HG03565 (cell line): Measurements from ENCODE around the gene STARD13.
"Not testable (repeated sequence)": the region's sequence is repeated elsewhere in the genome, so short reads cannot be mapped to it uniquely, and the experiment has no call there.

Source experiments
- ATAC-seq: cut with Tn5 transposase; IDR thresholded peaks from one replicate; pipeline ENCODE4 v1.9.1; 2021; ENCODE audit warnings: mild to moderate bottlenecking, moderate library complexity; ENCODE audit not compliant: unreplicated experiment

The STARD13 gene

GRCh38 chr13:33181264-33181663 is 104.3 kb downstream of the STARD13 start:
- ATAC-seq, result no peak

- ATAC-seq, result no peak
These were observed 105.3 kb downstream of the STARD13 start for GRCh38 chr13:33180122-33180804.

DNA sequence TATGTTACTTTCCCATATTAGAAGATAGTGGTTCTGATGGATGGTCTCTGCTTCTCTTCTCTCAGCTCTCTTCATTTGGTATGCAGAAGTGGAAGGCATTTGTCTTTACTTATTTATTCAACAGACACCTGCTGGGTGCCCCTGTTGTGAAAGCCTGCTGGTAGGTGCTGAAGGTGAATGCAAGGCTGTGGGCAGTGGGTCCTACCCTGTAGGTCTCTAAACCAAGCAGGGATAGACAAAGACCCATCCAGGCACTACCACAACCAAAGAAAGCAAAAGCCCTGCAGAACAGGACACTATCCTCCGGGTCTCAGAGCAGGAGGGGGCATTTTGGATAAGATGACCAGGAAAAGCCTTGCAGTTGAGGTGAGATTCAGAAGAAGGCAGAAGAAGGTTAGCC is 106.1 kb downstream of the STARD13 start:
- ATAC-seq, result no peak

DNA sequence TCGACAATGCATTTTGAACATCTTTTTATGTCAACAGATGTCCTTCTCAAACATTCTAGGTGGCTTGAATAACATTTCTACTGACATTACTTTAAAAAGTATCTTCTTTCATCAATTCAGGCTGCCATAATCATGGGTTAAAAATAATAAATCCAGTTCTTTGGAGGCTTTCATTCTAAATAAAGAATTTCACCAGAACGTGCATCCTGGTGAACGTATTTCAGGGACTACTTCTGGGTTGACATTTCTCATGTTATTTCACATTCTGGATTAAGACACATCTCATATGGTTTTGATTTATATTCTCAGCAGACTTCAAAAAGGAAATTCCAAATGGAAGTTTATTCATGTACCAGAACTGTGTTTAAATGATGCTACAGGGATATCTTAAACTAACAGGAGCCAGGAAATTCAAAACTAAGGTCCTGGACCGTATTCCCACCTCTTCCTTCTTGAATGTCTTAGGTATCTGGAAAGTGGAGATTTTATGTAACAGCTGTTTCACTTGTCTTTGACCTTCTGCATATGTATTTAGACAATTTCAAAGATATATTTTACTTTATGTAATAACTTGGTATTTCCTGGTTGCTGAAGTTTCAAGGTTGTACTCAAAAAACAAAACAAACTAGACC is 107.2 kb downstream of the STARD13 start:
- no peak for ATAC-seq

DNA sequence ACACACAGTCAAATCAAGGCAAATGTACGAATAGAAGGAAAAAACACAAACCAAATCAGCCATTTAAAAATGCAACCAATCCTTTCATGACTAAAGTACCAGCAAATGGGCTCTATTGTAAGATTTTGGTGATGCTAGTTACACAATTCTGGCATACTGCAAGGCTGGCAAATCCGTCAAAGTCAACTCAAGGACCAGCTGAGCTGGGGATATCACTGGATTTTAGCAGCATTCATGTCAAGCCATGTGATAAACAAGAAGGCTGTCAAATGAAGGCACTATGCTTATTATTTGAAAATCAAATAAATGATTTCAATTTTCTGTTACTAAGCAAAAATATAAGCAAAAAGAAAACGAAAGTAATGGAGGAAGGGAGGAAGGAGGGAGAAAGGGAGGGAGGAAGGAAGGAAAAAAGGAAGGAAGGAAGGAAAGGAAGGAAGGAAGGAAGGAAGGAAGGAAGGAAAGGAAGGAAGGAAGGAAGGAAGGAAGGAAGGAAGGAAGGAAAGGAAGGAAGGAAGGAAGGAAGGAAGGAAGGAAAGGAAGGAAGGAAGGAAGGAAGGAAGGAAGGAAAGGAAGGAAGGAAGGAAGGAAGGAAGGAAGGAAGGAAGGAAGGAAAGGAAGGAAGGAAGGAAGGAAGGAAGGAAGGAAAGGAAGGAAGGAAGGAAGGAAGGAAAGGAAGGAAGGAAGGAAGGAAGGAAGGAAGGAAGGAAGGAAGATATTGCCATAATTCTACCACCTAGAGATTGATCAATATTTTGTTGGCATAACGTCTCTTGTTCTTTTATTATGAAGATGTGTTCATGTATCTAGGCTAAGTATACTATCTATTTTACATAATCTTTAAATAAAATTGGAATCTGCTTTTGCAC is 108.0 kb downstream of the STARD13 start:
- not testable (repeated sequence) for ATAC-seq

DNA sequence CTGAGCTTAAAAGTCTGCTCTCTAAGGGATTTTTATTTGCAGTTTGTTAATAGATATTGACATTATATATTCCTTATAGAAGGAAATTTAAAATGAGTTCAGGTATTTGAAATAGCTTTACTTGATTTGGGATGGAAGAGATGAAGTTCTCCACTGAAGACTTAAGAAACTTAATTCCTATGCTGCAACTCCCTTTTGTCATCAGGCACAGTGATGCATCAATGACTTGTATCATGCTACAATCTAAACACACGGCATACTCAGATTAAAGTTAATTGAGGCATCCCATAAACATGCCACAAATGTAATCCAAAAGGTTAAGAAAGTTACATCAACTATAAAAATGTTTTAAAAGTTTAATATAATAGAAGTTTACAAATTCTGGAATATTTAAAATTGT is 109.0 kb downstream of the STARD13 start:
- ATAC-seq, result no peak

- no peak for ATAC-seq
These were observed 109.6 kb downstream of the STARD13 start for GRCh38 chr13:33175991-33176390.

- no peak for ATAC-seq
These were observed 110.6 kb downstream of the STARD13 start for GRCh38 chr13:33174931-33175330.

DNA sequence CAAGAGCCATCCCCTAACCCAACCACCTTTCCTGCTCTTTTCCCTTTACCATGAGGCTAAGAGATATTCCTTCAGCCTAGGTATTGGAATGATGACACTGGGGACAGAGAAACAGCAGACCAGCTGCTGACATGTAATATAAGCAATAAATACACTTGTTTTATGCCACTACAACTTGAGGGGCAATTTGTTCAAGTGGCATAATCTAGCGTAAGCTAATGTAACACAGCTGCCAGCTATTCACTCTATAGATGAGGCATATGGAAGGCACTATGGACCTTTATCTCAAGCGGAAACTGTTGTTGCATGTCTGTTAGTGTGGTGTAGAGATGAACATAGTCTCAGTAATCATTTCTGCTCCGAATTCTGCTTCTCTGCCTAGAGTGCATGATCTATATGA is 111.1 kb downstream of the STARD13 start:
- ATAC-seq, result no peak

DNA sequence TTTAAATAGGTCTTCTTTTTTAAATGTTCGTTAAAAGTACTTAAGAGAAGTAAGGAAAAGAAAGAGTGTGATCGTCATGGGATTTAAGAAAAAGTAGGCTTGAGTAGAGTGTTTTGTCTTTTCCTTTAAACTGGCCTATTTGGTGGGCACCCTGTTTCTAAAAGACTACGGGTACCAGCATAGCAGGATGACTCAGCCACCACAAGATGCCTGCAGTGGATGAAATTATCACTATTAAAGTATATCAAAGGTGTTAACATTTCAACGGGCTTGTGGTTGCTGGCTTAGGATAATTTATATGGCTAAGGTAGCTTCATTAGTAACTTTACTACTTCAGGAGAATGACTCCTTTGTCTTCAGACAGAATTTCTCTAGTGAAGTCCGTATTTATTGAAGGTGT is 112.6 kb downstream of the STARD13 start:
- ATAC-seq, result no peak

DNA sequence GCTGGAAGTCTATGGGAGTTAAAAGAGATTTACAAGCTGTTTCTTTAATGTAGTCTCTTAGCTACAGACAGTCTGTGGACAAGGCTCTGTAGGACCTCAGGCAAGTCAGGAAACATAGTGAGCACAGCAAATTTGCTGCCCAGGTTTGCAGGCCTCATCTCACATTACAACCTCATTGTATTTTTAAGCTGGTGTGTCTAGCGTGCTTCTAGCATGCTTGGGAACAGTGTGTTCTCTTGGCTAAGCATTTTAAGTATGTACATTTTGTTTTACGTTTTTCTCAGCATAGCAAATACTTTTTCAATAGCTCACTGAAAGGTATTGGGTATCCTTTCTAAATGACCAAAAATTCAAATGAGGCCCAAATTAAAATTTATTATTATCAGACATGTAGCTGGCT is 113.2 kb downstream of the STARD13 start:
- no peak for ATAC-seq

DNA sequence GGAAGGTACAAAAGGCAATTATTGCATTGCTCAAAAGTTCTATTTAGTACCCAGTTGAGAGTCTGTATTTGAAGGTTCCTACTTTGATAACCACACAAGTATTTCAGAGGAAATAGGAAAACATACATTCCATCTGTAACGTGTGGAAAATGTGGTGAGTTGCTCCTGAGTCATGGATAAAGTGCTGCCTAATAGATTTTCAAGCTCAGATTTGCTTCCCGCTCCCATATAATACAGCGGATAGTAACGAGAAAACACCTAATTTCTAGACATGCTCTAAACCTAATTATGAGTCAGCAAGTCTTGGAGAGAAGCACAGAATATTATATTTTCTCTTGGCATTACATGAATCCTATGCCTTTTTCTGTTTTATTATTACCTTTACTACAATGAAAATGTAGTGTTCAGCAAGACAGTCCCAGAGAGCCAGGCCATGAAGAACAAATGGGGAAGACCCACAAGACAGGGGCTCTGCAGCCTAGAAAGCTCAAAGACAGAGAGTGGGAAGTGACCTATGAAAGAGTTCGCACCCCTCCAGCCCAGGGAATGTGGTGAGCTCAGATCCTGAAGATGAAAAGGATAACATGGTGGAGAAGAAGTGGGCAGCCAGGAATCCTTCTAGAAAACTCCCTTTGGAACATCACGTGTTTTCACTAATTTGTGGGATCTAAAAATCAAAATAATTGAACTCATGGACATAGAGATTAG is 116.1 kb downstream of the STARD13 start:
- no peak for ATAC-seq

GRCh38 chr13:33168321-33168960 is 117.1 kb downstream of the STARD13 start:
- ATAC-seq, result no peak

- no peak for ATAC-seq
These were observed 118.1 kb downstream of the STARD13 start for GRCh38 chr13:33167491-33167890.

DNA sequence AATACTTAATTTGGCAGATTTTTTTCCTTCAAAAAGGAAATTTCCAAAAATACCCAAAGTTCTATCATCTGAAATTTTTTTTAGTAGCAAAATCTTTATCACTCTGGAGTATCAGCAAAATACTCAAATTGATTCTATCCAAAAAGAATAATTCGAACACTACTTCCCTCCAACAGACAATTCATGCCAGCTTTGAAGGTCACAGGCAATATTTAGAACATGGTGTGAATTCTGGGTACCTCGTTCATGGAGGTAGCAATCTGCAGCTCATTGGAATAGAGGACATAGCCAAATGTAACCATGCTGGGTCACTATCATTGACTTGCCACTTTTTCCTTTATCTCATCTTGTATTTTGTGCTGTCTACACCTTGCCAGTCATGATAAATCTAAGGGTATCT is 119.8 kb downstream of the STARD13 start:
- ATAC-seq, result no peak

- ATAC-seq, result no peak
These were observed 121.2 kb downstream of the STARD13 start for GRCh38 chr13:33164331-33164730.

DNA sequence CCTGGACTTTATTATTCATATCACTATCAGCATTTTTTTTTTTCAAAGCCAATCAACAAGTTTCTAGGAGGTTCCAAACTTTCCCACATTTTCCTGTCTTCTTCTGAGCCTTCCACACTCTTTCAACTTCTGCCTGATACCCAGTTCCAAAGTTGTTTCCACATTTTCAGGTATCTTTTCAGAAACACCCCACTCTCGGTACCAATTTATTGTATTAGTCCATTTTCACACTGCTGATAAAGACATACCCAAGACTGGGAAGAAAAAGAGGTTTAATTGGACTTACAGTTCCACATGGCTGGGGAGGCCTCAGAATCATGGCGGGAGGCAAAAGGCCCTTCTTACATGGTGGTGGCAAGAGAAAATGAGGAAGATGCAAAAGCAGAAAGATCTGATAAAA is 122.8 kb downstream of the STARD13 start:
- not testable (repeated sequence) for ATAC-seq

- ATAC-seq, result no peak
These were observed 126.7 kb downstream of the STARD13 start for GRCh38 chr13:33158816-33159215.

DNA sequence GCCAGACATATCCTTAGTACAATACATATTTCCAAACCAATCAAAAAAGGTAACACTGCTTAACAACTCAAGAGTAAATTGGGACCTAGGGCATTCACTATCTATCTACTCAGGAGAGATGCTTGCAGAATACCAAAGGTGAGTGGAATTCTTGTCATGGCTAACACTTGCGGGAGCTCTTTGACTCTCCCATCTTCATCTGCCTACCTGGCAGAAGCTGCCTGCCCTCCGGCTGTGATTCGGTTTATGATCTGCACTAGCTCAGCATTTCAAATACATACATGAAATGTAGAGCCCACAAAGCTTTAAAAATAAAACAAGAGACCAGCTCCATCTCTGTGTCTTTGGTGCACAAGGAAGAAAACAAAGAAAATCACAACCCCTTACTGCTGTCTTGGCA is 127.3 kb downstream of the STARD13 start:
- no peak for ATAC-seq

GRCh38 chr13:33154911-33155310 is 130.6 kb downstream of the STARD13 start:
- no peak for ATAC-seq
